ENCODE data around the gene SUFU.

The SUFU gene

GRCh38 chr10:102631525-102632393 is 128.0 kb downstream of the SUFU start:
- no peak for DNase-seq (ENCODE audit: low read depth)
- no peak for TF ChIP-seq CTCF (IDR thresholded peaks at IDR 0.05; ENCODE audit: insufficient read depth, low read depth, low read length, missing control alignments)

GRCh38 chr10:102632394-102633111 is 128.8 kb downstream of the SUFU start:
- no peak for DNase-seq (ENCODE audit: low read depth)
- TF ChIP-seq CTCF (IDR thresholded peaks at IDR 0.05; ENCODE audit: insufficient read depth, low read depth, low read length, missing control alignments), result no peak
- H3K4me3 ChIP-seq (ENCODE audit: low read depth, low read length), result no peak overlapping the region

More at GRCh38 chr10:102631525-102632393, 128.0 kb downstream of the SUFU start:
- no peak overlapping the region for H3K4me3 ChIP-seq (ENCODE audit: low read depth, low read length)

GRCh38 chr10:102633287-102633686 is 129.5 kb downstream of the SUFU start:
- TF ChIP-seq CTCF (IDR thresholded peaks at IDR 0.05; ENCODE audit: insufficient read depth, low read depth, low read length, missing control alignments), result no peak
- no peak overlapping the region for H3K4me3 ChIP-seq (ENCODE audit: low read depth, low read length)
- DNase-seq (ENCODE audit: low read depth), result no peak

- DNase-seq (ENCODE audit: low read depth), result no peak
- H3K4me3 ChIP-seq (ENCODE audit: low read depth, low read length), result no peak overlapping the region
- TF ChIP-seq CTCF (IDR thresholded peaks at IDR 0.05; ENCODE audit: insufficient read depth, low read depth, low read length, missing control alignments), result no peak
Measured at GRCh38 chr10:102633848-102634247, 130.1 kb downstream of the SUFU start.

- no peak for DNase-seq (ENCODE audit: low read depth)
- H3K4me3 ChIP-seq (ENCODE audit: low read depth, low read length), result no peak overlapping the region
- no peak for TF ChIP-seq CTCF (IDR thresholded peaks at IDR 0.05; ENCODE audit: insufficient read depth, low read depth, low read length, missing control alignments)
Measured at GRCh38 chr10:102634686-102635085, 130.9 kb downstream of the SUFU start.

- no peak for DNase-seq (ENCODE audit: low read depth)
- no peak for TF ChIP-seq CTCF (IDR thresholded peaks at IDR 0.05; ENCODE audit: insufficient read depth, low read depth, low read length, missing control alignments)
- no peak overlapping the region for H3K4me3 ChIP-seq (ENCODE audit: low read depth, low read length)
Measured at GRCh38 chr10:102635377-102635776, 131.6 kb downstream of the SUFU start.
